ENCODE data around the gene WDR76.

Gene WDR76

GRCh38 chr15:43913026-43913780 is 86.4 kb downstream of the WDR76 start:
- DNase-seq (ENCODE audit: low read depth in 4 of 4, low spot score in 1 of 4), result no peak

- no peak for DNase-seq (ENCODE audit: low read depth in 4 of 4, low spot score in 1 of 4)
These were observed 87.1 kb downstream of the WDR76 start for GRCh38 chr15:43913941-43914340.

- DNase-seq (ENCODE audit: low read depth in 4 of 4, low spot score in 1 of 4), result no peak
These were observed 89.0 kb downstream of the WDR76 start for GRCh38 chr15:43915631-43916325.

GRCh38 chr15:43916326-43916660 is 89.5 kb downstream of the WDR76 start:
- DNase-seq (ENCODE audit: low read depth in 4 of 4, low spot score in 1 of 4), result no peak

Data from stimulated activated CD4-positive, alpha-beta T cell treated with anti-CD3 and anti-CD28 coated beads, Interleukin-1b, Interleukin-23, amount 100 ng/mL, for 24 hours (primary cell).